HG02642 (cell line): ENCODE results near the gene PLA2G7.
"Not testable (repeated sequence)": the region's sequence is repeated elsewhere in the genome, so short reads cannot be mapped to it uniquely, and the experiment has no call there.

Source experiments
- ATAC-seq: cut with Tn5 transposase; IDR thresholded peaks from one replicate; pipeline ENCODE4 v1.9.1; 2021; ENCODE audit warnings: mild to moderate bottlenecking; ENCODE audit not compliant: unreplicated experiment, poor library complexity

The PLA2G7 gene

DNA sequence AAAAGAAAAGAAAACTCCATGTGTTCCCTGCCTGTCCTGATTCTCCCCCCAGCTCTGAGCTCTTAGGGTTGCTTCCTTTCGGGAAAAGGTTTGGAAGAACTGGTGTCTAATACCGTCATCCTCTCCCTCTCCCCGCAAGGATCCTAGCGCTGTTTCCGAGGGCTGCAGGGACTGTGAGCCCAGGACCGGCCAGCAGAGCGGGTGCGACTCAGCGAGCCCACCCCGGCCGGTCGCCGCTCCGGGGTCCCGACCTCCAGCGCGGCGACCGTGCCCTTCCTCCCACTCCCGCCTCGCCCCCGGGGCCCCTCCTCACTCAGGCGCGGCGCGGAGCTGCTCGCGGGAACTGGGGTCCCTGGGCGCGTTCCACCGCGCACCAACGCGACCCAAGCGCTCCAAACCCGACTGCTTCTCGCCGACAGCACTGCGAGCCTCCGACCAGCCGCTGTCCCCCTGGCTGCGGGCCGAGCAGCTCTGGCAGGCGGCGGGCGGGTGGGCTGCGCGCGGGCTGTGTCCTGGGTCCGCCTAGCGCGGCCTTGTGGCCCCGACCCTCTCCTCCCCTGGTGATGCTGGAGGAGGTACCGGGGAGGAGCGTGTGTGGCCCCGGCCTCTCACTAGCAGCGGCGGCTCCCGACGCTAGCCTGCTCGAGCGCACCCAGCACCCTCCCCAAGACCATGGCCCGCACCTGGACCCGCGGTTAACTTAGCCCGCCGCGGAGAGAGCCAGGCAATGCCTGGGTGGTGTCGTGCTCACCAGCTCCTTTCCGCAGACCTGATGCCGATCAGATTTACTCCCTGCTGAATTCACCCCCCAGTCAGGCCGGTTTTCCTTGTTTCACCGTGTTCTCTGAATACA lies at the start of gene PLA2G7:
Gene PLA2G7, minus strand, starts transcription at position 509 of the 853 bp plus-strand sequence. CDS start 12,484 bp downstream, outside the sequence.
- no peak for ATAC-seq

GRCh38 chr6:46784535-46784934 lies 49.4 kb upstream of the PLA2G7 start:
- no peak for ATAC-seq

DNA sequence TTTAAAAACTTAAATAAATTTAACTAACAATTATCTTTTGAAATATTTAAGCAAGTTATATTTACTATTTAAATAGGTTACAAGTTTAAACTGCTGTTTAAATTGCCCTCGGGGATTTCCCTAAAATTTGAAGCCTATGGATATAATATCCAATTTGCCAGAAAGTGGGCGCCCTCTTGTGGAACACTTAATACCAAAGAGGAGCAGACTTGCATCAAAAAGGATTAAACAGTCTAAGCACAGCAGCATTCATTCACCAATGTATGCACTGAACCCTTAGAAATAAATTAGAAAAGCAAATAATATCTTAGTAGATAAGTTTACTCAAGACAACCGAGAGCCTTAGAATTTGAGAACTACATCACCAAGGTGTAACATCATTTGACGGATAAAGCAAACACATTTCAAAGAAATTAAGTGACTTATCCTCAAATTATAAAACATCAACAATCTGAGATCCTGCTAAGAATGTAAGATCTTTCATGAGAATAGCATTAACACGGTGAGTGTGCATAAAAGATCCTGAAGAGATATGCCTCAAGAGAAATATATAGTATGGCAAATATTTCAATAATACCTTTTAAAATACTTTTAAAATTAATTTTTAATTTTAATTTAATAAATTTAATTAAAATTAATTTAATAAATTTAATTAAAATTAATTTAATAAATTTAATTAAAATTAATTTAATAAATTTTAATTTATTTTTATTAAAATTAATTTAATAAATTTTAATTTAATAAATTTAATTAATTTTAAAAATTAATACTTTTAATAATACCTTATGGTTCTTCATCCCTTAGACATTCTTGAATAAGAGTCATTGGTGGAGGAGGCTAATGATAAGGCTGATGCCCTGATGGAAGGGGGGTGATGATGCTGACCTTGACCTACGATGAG lies 46.6 kb upstream of the PLA2G7 start:
- ATAC-seq: no peak

- no peak for ATAC-seq
Measured at GRCh38 chr6:46777476-46778346, 42.5 kb upstream of the PLA2G7 start.

DNA sequence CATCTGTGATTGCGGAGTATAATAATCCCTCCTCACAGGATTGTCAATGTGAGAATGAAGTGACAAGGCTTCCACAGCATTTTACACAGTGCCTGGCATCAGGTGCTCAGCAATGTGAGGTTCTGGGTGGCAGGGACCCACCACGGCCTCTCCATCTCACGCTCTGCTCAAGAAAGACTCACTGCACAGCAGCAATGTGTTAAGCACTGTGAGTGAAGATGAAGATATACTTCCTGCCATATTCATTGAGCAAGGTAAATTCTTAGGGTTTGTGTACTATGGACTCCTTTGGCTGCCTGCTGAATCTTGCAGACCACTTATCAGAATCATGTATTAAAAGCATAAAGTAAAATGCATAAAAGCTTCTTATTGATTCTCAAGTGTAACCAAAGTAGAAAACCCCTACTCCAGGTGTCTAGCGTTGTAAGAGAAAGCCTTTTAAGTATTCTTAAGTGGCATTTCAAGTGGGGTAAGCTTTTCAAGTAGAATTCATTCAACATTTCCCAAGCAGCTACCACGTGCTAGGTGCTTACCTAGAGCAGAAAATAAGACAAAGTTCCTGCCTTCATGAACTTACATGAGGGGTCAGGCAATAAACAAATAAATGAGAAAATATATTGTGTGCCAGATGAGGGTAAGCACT lies 41.0 kb upstream of the PLA2G7 start:
- ATAC-seq: no peak

- not testable (repeated sequence) for ATAC-seq
Measured at GRCh38 chr6:46774736-46775135, 39.6 kb upstream of the PLA2G7 start.

GRCh38 chr6:46773201-46773855 lies 38.2 kb upstream of the PLA2G7 start:
- peak; percentile 30 for ATAC-seq

GRCh38 chr6:46772762-46773161 lies 37.6 kb upstream of the PLA2G7 start:
- ATAC-seq: peak; percentile 68

- ATAC-seq: no peak
Measured at GRCh38 chr6:46772016-46772415, 36.8 kb upstream of the PLA2G7 start.

DNA sequence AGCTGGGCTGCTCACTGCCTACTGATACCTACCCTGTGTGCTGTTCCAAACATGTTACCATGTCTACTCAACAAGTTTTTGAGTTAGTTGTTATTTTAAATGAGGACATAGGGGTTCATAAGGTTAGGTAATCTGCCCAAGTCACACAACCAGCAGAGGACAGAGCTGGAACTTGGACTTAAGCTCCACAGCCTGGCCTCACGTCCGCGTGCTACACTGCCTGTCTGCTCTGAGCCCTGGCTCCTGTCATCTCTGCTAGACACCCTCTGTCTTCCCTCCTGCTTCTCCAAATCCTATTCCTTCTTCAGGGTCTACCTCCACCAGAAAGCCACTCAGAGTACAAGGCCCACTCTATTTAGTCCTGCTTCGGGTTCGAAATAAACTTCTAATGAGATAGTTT lies 29.8 kb upstream of the PLA2G7 start:
- no peak for ATAC-seq

- not testable (repeated sequence) for ATAC-seq
Measured at GRCh38 chr6:46764280-46764679, 29.1 kb upstream of the PLA2G7 start.

- ATAC-seq: no peak
Measured at GRCh38 chr6:46763466-46763865, 28.3 kb upstream of the PLA2G7 start.

- ATAC-seq: no peak
Measured at GRCh38 chr6:46760925-46761324, 25.8 kb upstream of the PLA2G7 start.

DNA sequence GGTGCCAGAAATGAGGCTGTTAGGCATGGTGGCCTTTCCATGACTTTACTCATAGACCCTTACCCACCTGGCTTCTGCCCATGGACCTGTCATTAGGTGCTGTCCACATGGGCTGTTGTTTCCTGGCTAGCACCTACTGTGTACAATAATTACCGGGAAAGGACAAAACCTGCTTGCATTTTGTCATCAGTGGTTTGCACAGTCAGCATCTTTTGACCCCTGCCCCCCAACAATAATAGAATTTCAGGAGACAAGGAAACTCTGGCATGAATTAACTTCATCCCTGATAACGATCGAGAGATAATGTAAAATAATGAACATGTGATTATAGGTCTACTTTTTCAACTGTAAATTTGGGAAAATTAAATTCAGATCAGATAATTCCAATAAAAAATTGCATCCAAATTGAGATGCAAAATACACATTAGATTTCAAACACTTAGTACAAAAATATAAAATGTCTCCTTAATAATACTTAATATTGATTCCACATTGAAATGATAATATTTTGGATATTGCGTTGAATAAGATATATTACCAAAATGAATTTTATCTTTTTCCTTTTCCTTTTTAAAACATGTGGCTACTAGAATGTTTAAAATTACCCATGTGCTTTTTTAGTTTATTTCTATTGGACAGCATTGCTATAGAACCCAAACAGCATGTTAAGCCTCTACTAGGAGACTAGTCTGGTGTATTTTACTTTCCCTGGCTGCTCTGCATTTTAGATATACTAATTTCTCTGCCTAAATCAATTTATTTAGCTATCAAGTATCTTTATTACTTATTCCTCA lies 24.0 kb upstream of the PLA2G7 start:
- ATAC-seq: no peak

DNA sequence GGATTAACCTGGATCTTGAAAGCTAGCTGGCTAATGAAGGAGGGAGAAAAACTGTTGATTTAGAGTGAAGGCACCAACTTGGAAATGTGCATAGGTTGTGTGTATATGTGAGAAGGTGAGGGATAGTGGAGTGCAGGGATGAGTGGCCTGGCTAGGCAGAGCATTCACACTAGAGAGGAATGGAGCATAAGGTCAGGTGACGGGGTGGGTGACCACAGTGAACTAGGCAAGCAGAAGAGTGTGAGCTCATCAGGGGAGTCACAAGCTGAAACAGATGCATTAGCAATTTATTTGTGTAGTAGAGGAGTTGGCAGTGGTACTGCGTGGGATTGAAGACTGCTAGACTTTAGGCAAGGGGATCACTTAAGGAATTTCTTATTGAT lies 22.0 kb upstream of the PLA2G7 start:
- no peak for ATAC-seq

GRCh38 chr6:46756469-46757213 lies 21.5 kb upstream of the PLA2G7 start:
- ATAC-seq: no peak

GRCh38 chr6:46755865-46756264 lies 20.7 kb upstream of the PLA2G7 start:
- no peak for ATAC-seq

DNA sequence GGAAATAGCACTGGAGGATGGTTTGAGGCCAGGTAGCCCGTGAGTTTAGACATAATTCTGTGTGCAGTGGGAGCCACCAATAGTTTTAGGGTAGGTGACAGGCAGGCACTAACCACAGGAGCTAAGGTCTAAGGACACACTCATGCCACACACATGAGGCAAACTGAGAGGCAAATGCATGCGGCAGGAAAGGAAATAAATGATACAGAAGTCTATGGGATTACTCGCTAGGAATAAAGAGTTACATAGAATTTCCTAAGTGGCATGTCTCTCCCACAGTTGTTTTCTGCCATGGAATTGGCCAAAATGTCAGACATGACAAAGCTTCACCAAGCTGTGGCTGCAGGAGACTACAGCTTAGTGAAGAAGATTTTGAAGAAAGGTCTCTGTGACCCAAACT lies 16.5 kb upstream of the PLA2G7 start:
- ATAC-seq: no peak
